H1 (cell line): ENCODE data around the gene RNASE4. TPM values are rescaled to one million over a fixed set of nuclear protein-coding genes. Genes with fewer than 3 reads are reported as not detected.

ENCODE experiments used
- ASH2L ChIP-seq: fragments of 200-600, 300-600 bp; sonication (generic); IDR thresholded peaks from one replicate; pipeline ENCODE4 v1.7.1; 2017; ENCODE audit warnings: low read length
- CBX5 ChIP-seq: fragments of 300-800, 300-1000 bp; sonication (generic); IDR thresholded peaks from 2 replicates; pipeline ENCODE4 v1.7.1; 2016; ENCODE audit warnings: antibody characterized with exemption, low read length, low read depth
- CEBPB ChIP-seq: IDR thresholded peaks from 2 replicates; pipeline ENCODE4 v1.6.1; 2012; ENCODE audit warnings: low read depth, low read length
- CHD2 ChIP-seq: IDR thresholded peaks from 2 replicates; pipeline ENCODE4 v1.6.1; 2012; ENCODE audit warnings: low read length, improper control_type of control experiment
- FOSL1 ChIP-seq: IDR thresholded peaks from 2 replicates; pipeline ENCODE4 v1.6.1; 2011; ENCODE audit warnings: mild to moderate bottlenecking, low read depth, low read length, moderate library complexity; ENCODE audit not compliant: insufficient read depth
- HDAC6 ChIP-seq: IDR thresholded peaks from one replicate; pipeline ENCODE4 v1.7.1; 2012; ENCODE audit warnings: low read depth, mild to moderate bottlenecking, inconsistent platforms, low read length, moderate library complexity
- JUN ChIP-seq: IDR thresholded peaks from 2 replicates; pipeline ENCODE4 v1.6.1; 2011; ENCODE audit warnings: low read depth, mild to moderate bottlenecking, improper control_type of control experiment, low read length
- NANOG ChIP-seq: IDR thresholded peaks from 2 replicates; pipeline ENCODE4 v1.6.1; 2011; ENCODE audit warnings: low read length, low read depth, mild to moderate bottlenecking, inconsistent platforms; ENCODE audit not compliant: insufficient read depth, poor library complexity, severe bottlenecking
- NRF1 ChIP-seq: IDR thresholded peaks from 2 replicates; pipeline ENCODE4 v1.6.1; 2011; ENCODE audit warnings: mild to moderate bottlenecking, low read depth, low read length, improper control_type of control experiment
- POLR2A ChIP-seq, 2 experiments: IDR thresholded peaks; 1 replicate in 1 of 2; 2 replicates in 1 of 2; pipeline ENCODE4 v1.6.1; 2011; ENCODE audit warnings: low read depth in 2 of 2, low read length in 2 of 2, mild to moderate bottlenecking in 2 of 2; ENCODE audit errors: control extremely low read depth in 1 of 2
- RBBP5 ChIP-seq: IDR thresholded peaks from 2 replicates; pipeline ENCODE4 v1.7.1; 2012; ENCODE audit warnings: low read depth, mild to moderate bottlenecking, inconsistent platforms, low read length, moderate library complexity, borderline replicate concordance
- RXRA ChIP-seq: IDR thresholded peaks from 2 replicates; pipeline ENCODE4 v1.6.1; 2011; ENCODE audit warnings: low read depth, mild to moderate bottlenecking, low read length, moderate library complexity; ENCODE audit not compliant: insufficient read depth
- SIRT6 ChIP-seq: IDR thresholded peaks from one replicate; pipeline ENCODE4 v1.7.1; 2012; ENCODE audit warnings: low read length, inconsistent platforms
- SRF ChIP-seq: IDR thresholded peaks from 2 replicates; pipeline ENCODE4 v1.6.1; 2011; ENCODE audit warnings: mild to moderate bottlenecking, low read depth, low read length, moderate library complexity
- TBP ChIP-seq: IDR thresholded peaks from 2 replicates; pipeline ENCODE4 v1.6.1; 2011; ENCODE audit warnings: low read depth, low read length, improper control_type of control experiment
- TEAD4 ChIP-seq: IDR thresholded peaks from 2 replicates; pipeline ENCODE4 v1.6.1; 2012; ENCODE audit warnings: low read depth, low read length, inconsistent platforms, mixed read lengths
- YY1 ChIP-seq: IDR thresholded peaks from 2 replicates; pipeline ENCODE4 v1.6.1; 2011; ENCODE audit warnings: low read depth, mild to moderate bottlenecking, low read length
- polyA plus RNA-seq, 7 experiments: library from polyadenylated mRNA; depleted of rRNA in 3 of 7; stranded (reverse) in 5 of 7; unstranded in 2 of 7; fragments of >200 nt in 5 of 7; fragments of 200-250 nt in 2 of 7; gene quantifications; 1 replicate in 5 of 7; 2 replicates in 1 of 7; 4 replicates in 1 of 7; pipeline versions ENCODE4 v1.2.1 to v1.2.3, GENCODE V29; 2011 to 2013; ENCODE audit warnings: missing spikeins in 2 of 7, mixed read lengths in 2 of 7
- total RNA-seq: library from RNA; stranded (reverse); fragmentation: NEBNext Ultra II Directional; extraction: Animal tissue kit (Norgen Biotek cat#: 25700); gene quantifications from 2 replicates; pipeline ENCODE4 v1.2.1, GENCODE V29; 2021
- TF ChIP-seq, protein P1 (sequence below): IDR thresholded peaks from 2 replicates; pipeline ENCODE4 v1.6.1; 2011; ENCODE audit warnings: low read length, improper control_type of control experiment
- TF ChIP-seq, protein P2 (sequence below): IDR thresholded peaks from 2 replicates; pipeline ENCODE4 v1.6.1; 2012; ENCODE audit warnings: low read length, inconsistent platforms
- TF ChIP-seq, protein P3 (sequence below): IDR thresholded peaks from 2 replicates; pipeline ENCODE4 v1.6.1; 2012; ENCODE audit warnings: inconsistent platforms

RNASE4 gene
- total and polyA plus RNA-seq, 2 of the 8 experiments (the other 6 are each of a cell fraction or from before 2014, with no cell fraction given), result 0.61 to 3.5 TPM

GRCh38 chr14:20681348-20682126, 2.8 kb upstream of the RNASE4 start (continued):
- TF ChIP-seq HDAC6, result no peak
- peak; percentile 75 for TF ChIP-seq CEBPB
- TF ChIP-seq SIRT6, result no peak
- no peak for TF ChIP-seq RXRA
- peak; percentile 63 for TF ChIP-seq TEAD4
- TF ChIP-seq, protein P1, sequence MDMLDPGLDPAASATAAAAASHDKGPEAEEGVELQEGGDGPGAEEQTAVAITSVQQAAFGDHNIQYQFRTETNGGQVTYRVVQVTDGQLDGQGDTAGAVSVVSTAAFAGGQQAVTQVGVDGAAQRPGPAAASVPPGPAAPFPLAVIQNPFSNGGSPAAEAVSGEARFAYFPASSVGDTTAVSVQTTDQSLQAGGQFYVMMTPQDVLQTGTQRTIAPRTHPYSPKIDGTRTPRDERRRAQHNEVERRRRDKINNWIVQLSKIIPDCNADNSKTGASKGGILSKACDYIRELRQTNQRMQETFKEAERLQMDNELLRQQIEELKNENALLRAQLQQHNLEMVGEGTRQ, result no peak
- TF ChIP-seq TBP, result peak; percentile 99
- TF ChIP-seq, protein P2, sequence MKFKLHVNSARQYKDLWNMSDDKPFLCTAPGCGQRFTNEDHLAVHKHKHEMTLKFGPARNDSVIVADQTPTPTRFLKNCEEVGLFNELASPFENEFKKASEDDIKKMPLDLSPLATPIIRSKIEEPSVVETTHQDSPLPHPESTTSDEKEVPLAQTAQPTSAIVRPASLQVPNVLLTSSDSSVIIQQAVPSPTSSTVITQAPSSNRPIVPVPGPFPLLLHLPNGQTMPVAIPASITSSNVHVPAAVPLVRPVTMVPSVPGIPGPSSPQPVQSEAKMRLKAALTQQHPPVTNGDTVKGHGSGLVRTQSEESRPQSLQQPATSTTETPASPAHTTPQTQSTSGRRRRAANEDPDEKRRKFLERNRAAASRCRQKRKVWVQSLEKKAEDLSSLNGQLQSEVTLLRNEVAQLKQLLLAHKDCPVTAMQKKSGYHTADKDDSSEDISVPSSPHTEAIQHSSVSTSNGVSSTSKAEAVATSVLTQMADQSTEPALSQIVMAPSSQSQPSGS, result peak; percentile 28; the same call in 1 of the 2 replicates
- no peak for TF ChIP-seq CBX5
- TF ChIP-seq, protein P3, sequence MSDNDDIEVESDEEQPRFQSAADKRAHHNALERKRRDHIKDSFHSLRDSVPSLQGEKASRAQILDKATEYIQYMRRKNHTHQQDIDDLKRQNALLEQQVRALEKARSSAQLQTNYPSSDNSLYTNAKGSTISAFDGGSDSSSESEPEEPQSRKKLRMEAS, result no peak
- TF ChIP-seq RBBP5, result 0 out of 2 replicates have a peak, but pooled peaks have one; percentile 58
- no peak for TF ChIP-seq SRF
- peak; percentile 26; the same call in 1 of the 2 replicates for TF ChIP-seq NRF1
- TF ChIP-seq JUN, result no peak
- peak; percentile 97 for TF ChIP-seq ASH2L
- 0 out of 3 replicates have a peak, but pooled peaks of 1 of the 2 experiments have one; percentile 29 for TF ChIP-seq POLR2A (IDR thresholded peaks at IDR 0.05; ENCODE audit: control extremely low read depth in 1 of 2, low read depth in 2 of 2, low read length in 2 of 2)
- no peak; the same call in 1 of the 2 replicates for TF ChIP-seq YY1
- TF ChIP-seq FOSL1, result no peak
- TF ChIP-seq NANOG, result no peak
- TF ChIP-seq CHD2, result peak; percentile 30; the same call in 1 of the 2 replicates
